Measurements from ENCODE around the gene TECR.
"Not testable (repeated sequence)": the region's sequence is repeated elsewhere in the genome, so short reads cannot be mapped to it uniquely, and the experiment has no call there.

TECR gene

GRCh38 chr19:14585187-14585586 is 55.8 kb downstream of the TECR start:
- peak; percentile 12 for DNase-seq (ENCODE audit: low spot score)

GRCh38 chr19:14589433-14589832 is 60.0 kb downstream of the TECR start:
- DNase-seq (ENCODE audit: low spot score) = not testable (repeated sequence)

- DNase-seq (ENCODE audit: low spot score) = no peak
These were observed 66.2 kb downstream of the TECR start for GRCh38 chr19:14595558-14595957.

- DNase-seq (ENCODE audit: low spot score) = no peak
These were observed 70.3 kb downstream of the TECR start for GRCh38 chr19:14599548-14600147.

- no peak for DNase-seq (ENCODE audit: low spot score)
These were observed 74.6 kb downstream of the TECR start for GRCh38 chr19:14603990-14604387.

GRCh38 chr19:14606627-14607026 is 77.2 kb downstream of the TECR start:
- no peak for DNase-seq (ENCODE audit: low spot score)

GRCh38 chr19:14611051-14611450 is 81.7 kb downstream of the TECR start:
- no peak for DNase-seq (ENCODE audit: low spot score)

GRCh38 chr19:14612242-14612641 is 82.8 kb downstream of the TECR start:
- DNase-seq (ENCODE audit: low spot score) = not testable (repeated sequence)

GRCh38 chr19:14612657-14613056 is 83.3 kb downstream of the TECR start:
- DNase-seq (ENCODE audit: low spot score) = no peak

GRCh38 chr19:14613399-14614098 is 84.2 kb downstream of the TECR start:
- DNase-seq (ENCODE audit: low spot score) = not testable (repeated sequence)

GRCh38 chr19:14614099-14614412 is 84.7 kb downstream of the TECR start:
- DNase-seq (ENCODE audit: low spot score) = no peak

Data from SW480 (cell line).